GM18499 (cell line): ENCODE measurements around the gene RMDN3.

Experiments
- ATAC-seq: cut with Tn5 transposase; IDR thresholded peaks from one replicate; pipeline ENCODE4 v1.9.1; 2021; ENCODE audit warnings: moderate number of reproducible peaks; ENCODE audit not compliant: insufficient read depth, unreplicated experiment

Gene RMDN3, protein sequence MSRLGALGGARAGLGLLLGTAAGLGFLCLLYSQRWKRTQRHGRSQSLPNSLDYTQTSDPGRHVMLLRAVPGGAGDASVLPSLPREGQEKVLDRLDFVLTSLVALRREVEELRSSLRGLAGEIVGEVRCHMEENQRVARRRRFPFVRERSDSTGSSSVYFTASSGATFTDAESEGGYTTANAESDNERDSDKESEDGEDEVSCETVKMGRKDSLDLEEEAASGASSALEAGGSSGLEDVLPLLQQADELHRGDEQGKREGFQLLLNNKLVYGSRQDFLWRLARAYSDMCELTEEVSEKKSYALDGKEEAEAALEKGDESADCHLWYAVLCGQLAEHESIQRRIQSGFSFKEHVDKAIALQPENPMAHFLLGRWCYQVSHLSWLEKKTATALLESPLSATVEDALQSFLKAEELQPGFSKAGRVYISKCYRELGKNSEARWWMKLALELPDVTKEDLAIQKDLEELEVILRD

DNA sequence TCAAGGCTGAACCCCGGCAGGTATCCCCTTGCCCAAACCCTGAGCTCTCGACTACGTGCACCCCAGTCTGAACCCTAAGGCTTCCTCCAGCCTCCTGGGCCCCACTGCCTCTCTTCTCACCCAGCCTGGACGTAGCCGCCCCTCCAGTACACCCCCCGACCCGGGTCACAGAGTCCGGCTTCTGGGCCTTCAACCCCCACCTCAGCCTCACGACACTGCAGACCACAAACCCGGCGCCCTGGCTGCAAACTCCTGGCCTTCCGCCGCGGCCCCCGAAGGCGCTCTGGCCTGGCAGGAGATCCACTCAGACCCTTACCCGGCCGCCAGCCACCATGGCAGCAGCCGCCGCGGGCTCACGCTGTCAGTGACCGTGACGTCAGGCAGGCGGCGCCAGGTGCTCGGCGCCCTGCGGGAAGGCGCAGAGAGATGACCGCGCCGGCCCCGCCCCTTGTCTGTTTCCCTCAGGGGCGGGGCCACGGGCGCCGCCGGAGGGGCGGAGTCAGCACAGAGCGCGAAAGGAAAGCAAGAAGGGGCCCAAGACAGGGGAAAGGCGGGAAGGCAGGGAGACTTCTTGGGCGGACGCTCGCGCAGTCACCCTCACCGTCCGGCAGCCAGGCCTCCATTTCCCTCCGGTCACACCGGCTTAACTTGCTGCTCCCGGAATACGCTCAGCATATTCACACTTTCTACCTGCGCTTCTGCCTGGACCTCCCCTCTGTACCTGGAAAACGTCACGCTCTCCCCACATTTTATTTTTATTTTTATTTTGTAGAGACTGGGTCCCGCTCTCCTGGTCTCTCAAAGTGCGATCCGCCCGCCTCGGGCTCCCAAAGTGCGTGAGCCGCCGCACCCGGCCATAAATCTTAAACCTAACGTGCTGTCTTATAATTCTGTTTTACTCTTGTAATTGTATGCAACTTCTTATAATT lies at the start of gene RMDN3:
Gene RMDN3 (minus strand): TSS at position 372 of the 929 bp plus-strand sequence. CDS start 471 bp downstream, outside the sequence.
- peak; percentile 54 for ATAC-seq

DNA sequence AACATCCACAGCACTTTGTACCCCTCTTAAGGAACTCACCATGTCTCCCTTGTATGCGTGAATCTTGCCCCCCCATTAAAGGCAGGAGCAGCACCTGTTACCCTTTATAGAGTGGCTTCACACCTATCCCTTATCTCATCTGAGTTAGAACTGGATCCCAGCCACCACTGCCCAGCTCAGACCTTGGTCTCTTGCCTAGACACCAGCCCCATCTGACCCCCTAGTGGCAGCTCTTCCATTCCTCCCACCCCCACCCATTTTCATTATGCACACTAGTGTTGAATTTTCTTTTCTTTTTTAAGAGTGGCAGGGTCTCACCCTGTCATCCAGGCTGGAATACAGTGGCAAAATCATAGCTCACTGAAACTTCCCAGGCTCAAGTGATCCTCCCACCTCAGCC lies 48.6 kb upstream of the RMDN3 start:
- no peak for ATAC-seq

DNA sequence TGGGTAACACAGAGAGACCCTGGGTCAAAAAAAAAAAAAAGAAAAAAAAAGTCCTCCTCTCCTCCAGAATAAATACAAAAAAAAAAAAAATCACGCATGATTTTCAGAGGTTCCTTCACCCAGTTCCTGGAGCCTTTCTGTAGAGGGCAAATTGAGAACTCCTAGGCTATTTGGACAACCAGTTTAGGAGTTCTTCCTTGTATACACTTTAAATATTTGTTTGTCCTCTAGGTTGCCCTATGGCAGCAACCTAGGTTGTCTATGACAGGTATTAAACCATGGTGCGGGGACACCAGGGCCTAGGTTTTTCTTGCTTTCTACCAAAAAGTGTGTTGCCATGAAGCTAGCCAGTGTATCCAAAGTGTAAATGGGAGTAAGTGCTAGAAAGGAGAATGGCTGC lies 48.0 kb upstream of the RMDN3 start:
- no peak for ATAC-seq

DNA sequence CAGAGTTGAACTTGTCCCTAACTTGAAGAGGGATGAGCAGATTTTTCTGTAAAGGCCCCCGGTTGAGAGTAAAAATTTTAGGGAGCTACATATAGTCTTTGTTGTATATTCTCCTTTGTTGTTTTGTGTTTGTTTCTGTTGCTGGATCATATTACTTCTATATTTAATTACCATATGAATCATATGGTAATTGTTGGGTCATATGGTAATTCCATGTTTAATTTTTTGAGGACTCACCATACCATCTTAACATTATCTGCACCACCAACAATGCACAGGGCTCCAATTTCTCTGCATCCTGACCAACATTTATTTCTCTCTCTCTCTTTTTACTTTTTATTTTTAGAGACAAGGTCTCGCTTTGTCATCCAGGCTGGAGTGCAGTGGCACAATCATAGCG lies 44.5 kb upstream of the RMDN3 start:
- ATAC-seq: no peak

DNA sequence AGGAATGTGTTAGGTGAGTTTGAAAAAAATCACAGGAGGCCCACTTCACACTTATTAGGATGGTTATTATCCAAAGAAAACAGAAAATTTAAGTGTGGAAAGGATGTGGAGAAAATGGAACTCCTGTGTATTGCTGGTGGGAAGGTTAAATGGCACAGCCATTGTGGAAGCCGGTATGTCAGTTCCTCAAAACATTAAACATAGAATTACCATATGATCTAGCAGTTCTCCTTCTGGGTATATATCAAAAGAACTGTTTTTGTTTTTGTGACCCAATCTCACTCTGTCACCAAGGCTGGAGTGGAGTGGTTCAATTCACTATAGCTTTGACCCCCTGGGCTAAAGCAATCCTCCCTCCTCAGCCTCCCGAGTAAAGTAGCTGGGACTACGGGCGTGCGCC lies 41.5 kb upstream of the RMDN3 start:
- ATAC-seq: no peak

DNA sequence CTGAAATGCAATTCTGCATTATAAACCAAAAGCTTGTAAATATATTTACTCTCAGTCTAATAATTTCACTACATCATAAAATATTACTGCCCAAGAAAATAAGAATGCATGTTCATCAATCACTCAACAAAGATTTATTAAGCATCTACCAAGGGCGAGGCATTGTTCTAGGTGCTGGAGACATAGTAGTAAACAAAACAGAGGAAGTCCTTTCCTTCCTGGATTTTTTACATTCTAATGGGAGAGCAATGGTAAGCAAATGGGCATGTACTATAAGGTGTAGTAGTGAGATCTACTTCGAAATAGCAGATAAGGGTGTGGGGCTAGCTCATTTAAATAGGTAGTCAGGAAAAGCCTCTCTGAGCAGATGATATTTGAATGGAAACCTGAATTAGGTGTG lies 41.0 kb upstream of the RMDN3 start:
- no peak for ATAC-seq

DNA sequence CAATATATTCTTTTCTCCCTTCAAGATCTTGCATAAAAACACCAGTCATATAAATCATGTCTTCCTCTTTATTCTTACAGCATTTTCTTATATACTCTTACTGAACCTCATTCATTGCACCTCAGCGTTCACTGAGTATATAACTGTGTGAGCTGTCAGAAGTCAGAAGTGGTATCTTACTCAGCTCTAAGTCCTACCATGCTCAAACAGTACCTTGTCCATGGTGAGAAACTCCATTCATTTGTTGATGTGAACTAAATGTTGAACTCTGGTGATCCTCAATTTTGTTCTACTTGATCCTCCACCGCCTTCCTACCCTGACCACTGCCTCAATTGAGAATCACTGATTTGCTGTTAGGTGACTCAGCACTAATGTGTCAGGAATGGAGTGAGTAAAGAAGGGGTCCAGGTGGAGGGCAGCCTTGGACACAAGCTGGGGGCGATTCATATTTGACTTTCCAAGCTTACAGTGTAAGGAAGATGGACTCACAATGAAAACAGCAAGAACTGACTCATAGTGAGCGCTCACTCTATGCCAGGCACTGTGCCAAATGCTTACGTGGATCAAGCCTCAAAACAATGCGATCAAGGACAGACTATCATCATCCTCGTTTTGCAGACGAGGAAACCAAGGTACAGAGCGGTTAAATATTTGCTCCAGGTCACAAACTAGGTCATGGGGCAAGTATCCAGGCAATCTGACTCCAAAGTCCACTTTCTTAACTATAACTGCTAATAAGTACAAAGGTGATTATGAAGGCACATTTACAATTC lies 38.3 kb upstream of the RMDN3 start:
- no peak for ATAC-seq

DNA sequence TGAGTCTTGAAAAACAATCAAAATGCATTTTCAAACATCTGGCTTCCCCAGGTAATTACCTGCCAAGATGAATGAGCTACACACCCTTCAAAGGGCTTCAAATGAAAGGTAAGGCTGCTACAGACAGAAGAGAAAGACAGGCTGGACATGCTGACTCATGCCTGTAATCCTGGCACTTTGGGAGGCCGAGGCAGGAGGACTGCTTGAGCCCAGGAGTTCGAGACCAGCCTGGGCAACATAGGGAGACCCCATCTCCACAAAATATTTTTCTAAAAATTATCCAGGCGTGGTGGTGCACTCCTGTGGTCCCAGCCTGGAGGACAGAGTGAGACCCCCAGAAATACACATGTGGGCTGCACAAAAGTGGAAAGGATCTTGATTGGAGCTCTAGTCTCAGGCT lies 37.3 kb upstream of the RMDN3 start:
- no peak for ATAC-seq

DNA sequence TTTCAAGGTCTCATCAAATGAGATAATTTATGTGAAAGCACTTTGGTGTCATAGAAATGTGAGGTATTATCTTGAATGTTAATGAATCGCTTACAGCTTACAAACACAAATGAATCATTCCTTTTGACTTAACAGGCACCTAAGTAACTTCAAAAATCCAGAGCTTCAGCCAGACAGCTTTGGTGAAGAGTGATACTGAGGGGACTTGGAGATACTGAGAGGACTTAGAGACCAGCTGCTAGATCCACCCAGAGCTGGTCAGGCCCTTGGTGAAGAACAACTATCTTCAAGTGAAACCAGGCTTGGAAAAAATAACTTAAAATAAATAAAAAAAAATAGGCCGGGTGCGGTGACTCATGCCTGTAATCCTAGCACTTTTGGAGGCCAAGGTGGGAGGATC lies 35.7 kb upstream of the RMDN3 start:
- no peak for ATAC-seq

DNA sequence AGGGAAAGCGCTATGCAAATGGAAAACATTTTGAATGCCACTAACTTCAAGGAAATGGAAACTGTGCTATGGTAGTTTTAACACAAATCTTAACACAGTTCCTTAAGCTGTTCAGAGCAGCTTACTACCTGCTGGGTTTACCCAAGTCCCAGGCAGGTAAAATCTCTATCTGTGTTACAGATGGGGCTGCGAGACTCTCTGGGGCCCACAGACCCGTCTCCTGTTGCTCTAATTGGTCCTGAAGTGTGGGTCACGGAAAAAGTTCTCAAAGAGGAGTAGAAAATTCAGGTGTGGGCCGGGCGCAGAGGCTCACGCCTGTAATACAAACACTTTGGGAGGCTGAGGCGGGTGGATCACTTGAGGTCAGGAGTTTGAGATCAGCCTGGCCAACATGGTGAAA lies 34.9 kb upstream of the RMDN3 start:
- ATAC-seq: no peak

DNA sequence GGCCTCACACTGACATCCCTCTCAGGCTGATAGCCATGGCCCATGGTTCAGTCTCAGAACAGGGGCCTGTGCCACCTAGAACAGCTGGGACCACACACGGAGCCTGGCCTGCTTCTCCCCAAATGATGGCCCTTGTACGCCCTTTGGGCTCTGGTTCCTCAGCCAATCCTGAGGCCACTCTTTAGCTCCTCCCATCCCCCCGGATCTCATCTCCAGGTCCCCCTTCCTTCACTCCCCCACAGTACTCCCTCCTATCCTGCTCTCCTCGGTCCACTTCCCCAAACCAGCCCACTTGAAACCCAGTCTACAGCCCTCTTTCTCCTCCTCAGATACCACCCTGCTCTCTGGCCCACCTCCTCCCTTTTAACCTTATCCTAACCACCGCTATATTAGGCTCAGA lies 34.1 kb upstream of the RMDN3 start:
- ATAC-seq: no peak

DNA sequence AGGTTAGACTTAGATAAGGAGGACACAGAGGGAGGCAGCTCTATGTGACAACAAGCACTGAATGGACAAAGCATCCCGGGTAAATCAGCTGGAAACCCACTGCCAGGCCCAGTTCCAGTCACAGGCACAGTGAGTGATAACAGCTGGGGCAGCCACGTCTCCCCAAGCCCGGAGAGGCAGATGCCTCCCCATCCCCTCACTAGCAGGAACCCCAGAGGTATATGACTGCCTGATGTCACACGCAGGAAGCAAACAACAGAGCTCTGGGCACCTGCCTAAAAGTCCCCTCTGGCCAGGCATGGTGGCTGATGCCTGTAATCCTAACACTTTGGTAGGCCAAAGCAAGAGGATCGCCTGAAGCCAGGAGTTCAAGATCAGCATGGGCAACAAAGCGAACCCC lies 32.9 kb upstream of the RMDN3 start:
- ATAC-seq: no peak

DNA sequence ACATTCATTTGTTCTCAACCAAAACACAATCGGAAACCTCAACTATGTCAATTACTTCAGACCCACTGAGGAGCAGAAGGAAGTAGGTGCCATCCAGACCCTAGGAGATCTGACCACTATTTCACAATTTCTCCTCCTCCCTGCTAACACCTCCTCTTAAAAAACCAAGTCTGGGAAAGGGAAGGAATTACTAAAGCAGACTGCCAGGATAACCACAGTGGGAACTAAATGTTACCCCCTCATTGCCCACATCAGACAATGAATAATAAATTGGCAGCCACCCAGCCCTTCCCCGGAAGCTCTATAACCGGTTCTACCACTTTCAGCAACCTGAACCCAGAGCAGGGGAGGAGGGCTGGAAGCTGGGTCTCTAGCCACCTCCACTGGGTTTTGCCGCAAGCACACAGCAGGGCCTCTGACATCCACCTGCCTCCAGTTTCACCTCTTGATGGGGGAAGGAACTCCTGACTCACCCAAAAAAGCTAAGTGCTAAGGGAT lies 32.3 kb upstream of the RMDN3 start:
- no peak for ATAC-seq

DNA sequence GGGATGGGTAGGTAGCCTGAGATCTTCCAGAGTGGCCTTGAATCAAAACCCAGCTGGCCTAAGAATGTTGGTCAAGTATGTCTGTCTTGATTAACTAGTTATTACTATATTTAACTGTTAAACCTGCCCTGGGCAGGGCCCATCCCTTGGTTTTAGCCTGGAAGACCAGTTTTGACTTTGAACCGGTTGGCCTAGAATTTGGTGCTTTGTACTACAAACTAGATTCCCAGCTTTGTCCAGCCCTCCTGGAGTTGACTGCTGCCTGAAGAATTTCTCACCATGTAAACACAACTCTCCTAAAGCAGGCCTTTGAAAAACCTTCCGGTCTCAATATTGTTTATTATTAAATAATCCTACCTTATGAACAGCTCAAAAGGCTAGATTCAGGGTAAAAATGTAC lies 30.8 kb upstream of the RMDN3 start:
- ATAC-seq: no peak

DNA sequence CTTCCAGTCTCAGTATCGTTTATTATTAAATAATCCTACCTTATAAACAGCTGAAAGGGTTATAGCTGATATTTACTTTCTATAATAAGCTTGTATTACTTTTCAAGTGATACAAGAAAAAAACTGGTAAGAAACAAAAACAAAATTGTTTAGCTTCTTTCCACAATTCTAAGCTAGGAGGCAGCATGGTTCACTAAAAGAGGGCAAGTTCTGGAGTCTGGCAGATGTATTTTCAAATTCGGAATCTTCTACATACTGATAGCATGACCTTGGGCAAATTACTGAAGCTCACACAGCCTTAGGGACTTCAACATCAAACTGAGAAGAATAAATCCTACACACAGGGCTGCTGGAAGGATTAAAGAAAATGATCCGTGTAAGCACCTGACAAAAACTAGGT lies 30.1 kb upstream of the RMDN3 start:
- ATAC-seq: no peak

DNA sequence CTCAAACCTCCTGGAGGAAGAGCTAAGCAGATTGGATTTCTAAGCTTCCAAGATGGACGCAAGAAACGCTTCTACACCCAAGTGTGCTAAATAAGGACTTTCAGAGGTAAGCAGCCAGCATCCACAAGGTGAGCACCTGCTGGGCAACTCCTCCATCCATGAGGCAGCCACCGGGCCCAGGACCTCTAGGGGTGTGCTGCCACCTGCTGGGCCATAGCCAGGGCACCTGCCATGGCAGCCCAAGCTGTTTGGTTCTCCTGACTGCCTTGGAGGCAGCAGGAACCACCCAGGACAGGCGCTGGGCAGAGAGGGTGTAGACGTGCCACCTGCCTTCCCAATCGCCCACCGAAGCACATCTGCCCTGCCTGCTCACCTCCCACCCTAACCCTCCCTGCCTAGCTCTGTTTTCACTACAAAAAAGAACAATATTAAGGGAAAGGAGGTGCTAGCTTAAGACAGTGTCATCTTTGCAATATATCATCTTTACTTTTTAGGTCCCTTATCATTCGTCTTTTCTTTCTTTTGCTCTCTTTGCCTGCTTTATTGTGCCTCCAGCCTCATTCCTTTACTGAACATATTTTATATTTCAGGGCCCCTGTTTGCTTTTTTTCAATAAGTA lies 27.7 kb upstream of the RMDN3 start:
- ATAC-seq: no peak

DNA sequence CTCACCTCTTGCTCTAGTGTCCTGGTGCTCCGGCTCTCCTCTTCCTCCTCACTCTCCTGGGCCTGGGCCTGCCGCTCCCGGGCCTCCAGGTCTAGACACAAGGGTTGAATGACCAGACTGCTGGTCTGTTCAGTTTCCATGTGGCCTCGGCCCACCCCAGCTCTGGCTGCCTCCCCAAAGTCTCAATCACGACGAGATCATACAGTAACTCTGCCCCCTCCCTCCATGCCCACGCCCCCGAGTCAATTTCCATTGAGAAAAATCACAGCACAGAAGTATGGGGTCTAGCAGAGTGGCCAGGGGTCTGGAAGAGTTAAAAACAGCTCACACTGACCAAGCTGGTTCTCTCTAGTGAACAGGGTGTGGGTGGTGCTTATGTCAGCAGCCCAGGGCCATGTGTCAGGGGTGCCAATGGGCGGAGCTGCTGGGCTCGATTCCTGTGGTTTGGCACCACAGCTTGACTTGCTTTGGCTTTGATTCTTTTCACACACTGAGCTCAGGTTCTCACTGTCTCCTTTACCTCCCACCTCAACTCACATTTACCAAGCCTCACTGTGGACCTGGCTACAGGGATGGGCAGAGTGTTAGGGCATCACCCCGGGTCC lies 21.6 kb upstream of the RMDN3 start:
- no peak for ATAC-seq

DNA sequence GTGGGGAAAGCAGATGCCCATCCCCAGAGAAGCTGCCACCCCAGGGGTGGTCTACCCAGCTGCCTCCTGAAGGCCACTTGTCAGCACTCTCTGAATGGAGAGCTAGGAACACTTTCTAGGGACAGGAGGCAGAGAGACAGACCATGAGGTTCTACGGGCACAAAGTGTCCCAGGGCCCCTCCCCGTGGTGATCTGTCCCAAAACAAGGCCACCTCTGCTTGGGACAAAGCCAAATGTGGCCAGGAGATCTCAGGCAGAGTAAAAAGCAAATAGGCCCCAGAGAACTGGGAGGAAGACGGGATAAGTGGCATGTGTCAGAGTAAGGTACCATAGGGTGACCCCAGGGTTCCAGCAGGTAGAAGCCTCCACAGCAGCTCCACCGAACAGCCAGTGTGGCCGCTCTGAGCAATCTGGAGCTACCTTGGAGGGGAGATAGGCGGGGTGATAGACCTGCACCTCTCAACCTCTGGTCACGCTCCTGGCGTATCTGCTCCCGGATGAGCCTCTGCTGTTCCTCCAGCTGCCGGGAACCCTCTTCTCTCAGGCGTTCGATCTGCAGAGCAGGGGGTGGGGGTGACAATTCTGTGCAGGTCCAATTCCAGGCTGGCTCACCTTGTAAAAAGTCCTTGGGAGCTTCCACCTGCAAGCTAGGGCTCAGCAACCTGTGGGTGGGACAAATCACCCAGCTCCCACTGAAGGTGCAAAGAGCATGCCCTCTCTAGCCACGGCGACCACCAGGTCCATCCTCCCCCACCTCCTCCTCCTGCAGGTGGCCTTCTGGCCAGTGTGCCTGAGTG lies 20.9 kb upstream of the RMDN3 start:
- ATAC-seq: no peak

DNA sequence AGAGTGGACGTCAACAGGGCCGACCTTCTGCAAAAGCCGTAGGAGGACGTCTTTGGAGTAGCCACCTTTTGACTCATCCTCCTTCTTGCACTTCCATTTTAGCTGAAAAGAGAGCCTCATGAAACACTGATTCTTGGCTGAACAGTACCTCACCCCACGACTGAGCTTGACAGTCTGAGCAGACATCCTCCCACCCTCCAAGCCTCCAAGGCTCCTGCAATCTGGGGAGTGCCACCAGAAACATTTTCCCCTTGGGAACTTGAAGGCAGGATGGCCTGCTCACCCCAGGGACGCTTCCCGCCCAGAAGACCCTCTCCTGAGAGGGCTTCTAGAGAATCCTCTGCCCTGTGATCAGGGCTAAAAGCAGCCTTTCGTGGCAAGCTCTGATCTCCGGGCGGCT lies 20.0 kb upstream of the RMDN3 start:
- no peak for ATAC-seq
